HL-60 (cell line): Measurements from ENCODE around the gene VPS36.

Experiments used
- DNase-seq, 2 experiments: peaks; one replicate each; pipeline ENCODE4 v3.0.0-alpha.2; 2010 to 2020; ENCODE audit warnings: low read depth in 1 of 2, low spot score in 1 of 2
- H3K27ac ChIP-seq: fragments of 250-450 bp; sonication (Bioruptor Pico); replicated peaks from 2 replicates; pipeline ENCODE4 v1.5.1; 2020; ENCODE audit warnings: mild to moderate bottlenecking, moderate library complexity
- H3K27me3 ChIP-seq: fragments of 250-450 bp; sonication (Bioruptor Pico); 2 replicates; pipeline ENCODE4 v1.5.1; 2021; ENCODE audit warnings: mild to moderate bottlenecking, moderate library complexity; ENCODE audit not compliant: insufficient read depth, poor library complexity, severe bottlenecking
- H3K4me3 ChIP-seq: replicated peaks from 2 replicates; pipeline ENCODE4 v1.5.1; 2011; ENCODE audit warnings: mild to moderate bottlenecking, control low read depth, low read length; ENCODE audit not compliant: insufficient read depth
- CTCF ChIP-seq: IDR thresholded peaks from one replicate; pipeline ENCODE4 v1.5.1; 2011; ENCODE audit warnings: low read length, control low read depth, inconsistent platforms; ENCODE audit not compliant: insufficient read depth
- GABPA ChIP-seq: IDR thresholded peaks from 2 replicates; pipeline ENCODE4 v1.6.1; 2012; ENCODE audit warnings: low read depth
- POLR2AphosphoS5 ChIP-seq: IDR thresholded peaks from 2 replicates; pipeline ENCODE4 v1.6.1; 2012; ENCODE audit warnings: low read depth
- REST ChIP-seq: IDR thresholded peaks from 2 replicates; pipeline ENCODE4 v1.6.1; 2012; ENCODE audit warnings: low read depth; ENCODE audit not compliant: insufficient replicate concordance
- SPI1 ChIP-seq: IDR thresholded peaks from 2 replicates; pipeline ENCODE4 v1.6.1; 2012; ENCODE audit warnings: low read depth, mild to moderate bottlenecking, borderline replicate concordance

The VPS36 gene

GRCh38 chr13:52387721-52388120 is 62.7 kb downstream of the VPS36 start:
- TF ChIP-seq POLR2AphosphoS5 (no peak), REST (no peak), GABPA (no peak), SPI1 (no peak), CTCF (no peak)
- DNase-seq, result no peak
- H3K27ac ChIP-seq, result no peak overlapping the region
- H3K27me3 ChIP-seq, result no peaks in the 10 kb centered on the region
- H3K4me3 ChIP-seq, result no peak overlapping the region

- no peak for TF ChIP-seq REST
- TF ChIP-seq SPI1, result no peak
- TF ChIP-seq CTCF, result no peak
- no peak for TF ChIP-seq POLR2AphosphoS5
- TF ChIP-seq GABPA, result no peak
- Histone ChIP-seq H3K27me3 (no peaks in the 10 kb centered on the region), H3K4me3 (no peak overlapping the region), H3K27ac (no peak overlapping the region)
- no peak for DNase-seq
Observed at GRCh38 chr13:52385870-52386269, 64.6 kb downstream of the VPS36 start.

- Histone ChIP-seq H3K4me3 (no peak overlapping the region), H3K27ac (no peak overlapping the region), H3K27me3 (no peaks in the 10 kb centered on the region)
- DNase-seq, result no peak
- TF ChIP-seq REST (no peak), POLR2AphosphoS5 (no peak), SPI1 (no peak), GABPA (no peak)
Observed at GRCh38 chr13:52383366-52383765, 67.1 kb downstream of the VPS36 start.
